ENCODE measurements around the gene HIVEP3. TPM values are rescaled to one million over a fixed set of nuclear protein-coding genes. Genes with fewer than 3 reads are reported as not detected.
A peak's percentile ranks its signal among the peaks of the same experiment; 100 is the strongest.

Gene HIVEP3
- total RNA-seq, 2 experiments from 2014 or later: 18.6 to 20.4 TPM

DNA sequence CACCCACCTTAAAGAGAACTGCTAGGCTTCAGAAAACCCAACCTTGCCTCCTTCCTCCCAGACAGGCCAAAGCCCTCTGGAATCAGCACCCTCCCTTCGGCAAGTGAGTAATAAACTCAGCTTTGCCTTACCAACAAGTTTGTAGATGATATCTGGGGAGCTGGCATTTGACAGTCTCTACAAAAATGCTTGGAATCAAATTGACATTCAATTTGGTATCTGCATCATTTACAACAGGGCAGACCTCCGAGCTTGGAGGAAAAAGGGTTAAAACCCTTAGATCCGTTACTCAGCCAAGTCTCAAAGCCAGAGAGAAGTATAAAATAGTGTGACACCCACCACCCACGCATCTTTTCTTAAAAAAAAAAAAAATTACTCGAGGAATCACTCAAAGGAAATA, 285.0 kb downstream of the HIVEP3 start:
- Mint-ChIP-seq H3K4me3 (no peak overlapping the region), H3K9me3 (no peaks in the 10 kb centered on the region), H3K36me3 (ENCODE audit: low read depth) (peaks cover 36% of the 10 kb centered on the region), H3K4me1 (ENCODE audit: low read depth) (peaks cover 75% of the 10 kb centered on the region), H3K27me3 (no peaks in the 10 kb centered on the region), H3K27ac (peak overlapping the region; percentile 38)
- ChIA-PET POLR2A (no interaction called here), CTCF (interaction anchor here (1.3 kb wide), 1 partner anchor 11 kb away, joined by 4 read pairs; no protein-coding TSS in a partner anchor)
- ATAC-seq: peak; percentile 43
- TF ChIP-seq, protein P1, sequence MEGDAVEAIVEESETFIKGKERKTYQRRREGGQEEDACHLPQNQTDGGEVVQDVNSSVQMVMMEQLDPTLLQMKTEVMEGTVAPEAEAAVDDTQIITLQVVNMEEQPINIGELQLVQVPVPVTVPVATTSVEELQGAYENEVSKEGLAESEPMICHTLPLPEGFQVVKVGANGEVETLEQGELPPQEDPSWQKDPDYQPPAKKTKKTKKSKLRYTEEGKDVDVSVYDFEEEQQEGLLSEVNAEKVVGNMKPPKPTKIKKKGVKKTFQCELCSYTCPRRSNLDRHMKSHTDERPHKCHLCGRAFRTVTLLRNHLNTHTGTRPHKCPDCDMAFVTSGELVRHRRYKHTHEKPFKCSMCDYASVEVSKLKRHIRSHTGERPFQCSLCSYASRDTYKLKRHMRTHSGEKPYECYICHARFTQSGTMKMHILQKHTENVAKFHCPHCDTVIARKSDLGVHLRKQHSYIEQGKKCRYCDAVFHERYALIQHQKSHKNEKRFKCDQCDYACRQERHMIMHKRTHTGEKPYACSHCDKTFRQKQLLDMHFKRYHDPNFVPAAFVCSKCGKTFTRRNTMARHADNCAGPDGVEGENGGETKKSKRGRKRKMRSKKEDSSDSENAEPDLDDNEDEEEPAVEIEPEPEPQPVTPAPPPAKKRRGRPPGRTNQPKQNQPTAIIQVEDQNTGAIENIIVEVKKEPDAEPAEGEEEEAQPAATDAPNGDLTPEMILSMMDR (IDR thresholded peaks at IDR 0.05): no peak
- intact Hi-C loops (cut with micrococcal nuclease): no loop called here
- DNase-seq: no peak

DNA sequence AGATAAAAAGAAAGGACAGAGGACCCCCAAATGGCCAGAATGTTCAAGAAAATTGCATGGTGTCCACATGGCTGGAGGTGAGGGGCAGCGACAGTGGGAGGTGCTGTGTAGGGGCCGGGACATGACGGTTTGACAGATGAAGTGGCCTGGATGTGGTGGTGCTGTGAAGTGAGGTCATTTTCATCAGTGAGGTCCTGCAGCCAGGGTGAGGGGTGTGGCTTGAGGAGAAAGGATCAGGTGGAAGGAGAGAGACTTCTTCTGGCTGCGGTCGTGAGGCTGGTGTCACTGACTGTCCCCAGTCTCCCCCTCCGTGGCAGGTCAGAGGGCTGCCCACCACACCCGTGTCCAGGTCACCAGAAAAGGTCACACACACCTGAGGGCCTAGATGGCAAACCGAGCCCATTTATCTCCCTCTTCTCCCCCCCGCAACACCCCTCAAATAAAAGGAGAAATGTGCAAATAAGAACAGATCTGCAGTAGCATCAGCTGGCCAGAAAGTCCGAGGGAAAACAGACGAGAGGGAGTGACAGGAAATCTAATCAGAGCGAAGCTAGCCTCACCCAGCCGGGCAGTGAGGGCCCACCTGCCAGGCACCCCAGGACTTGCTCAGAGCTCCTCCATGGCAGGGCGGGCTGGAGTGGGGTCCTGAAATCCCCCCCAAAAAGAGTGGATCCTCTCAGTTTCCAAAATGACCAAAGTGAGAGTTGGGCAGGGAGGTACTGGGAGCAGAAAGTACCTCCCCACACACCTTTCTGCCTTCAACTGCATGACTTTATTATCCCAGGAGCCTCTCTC, 285.7 kb downstream of the HIVEP3 start:
- DNase-seq: no peak
- intact Hi-C loops (cut with micrococcal nuclease): no loop called here
- H3K27me3 Mint-ChIP-seq: no peaks in the 10 kb centered on the region
- ChIA-PET CTCF (interaction anchor here (1.3 kb wide), 1 partner anchor 10 kb away, joined by 4 read pairs; no protein-coding TSS in a partner anchor), POLR2A (no interaction called here)
- peaks cover 74% of the 10 kb centered on the region for H3K4me1 Mint-ChIP-seq (ENCODE audit: low read depth)
- ATAC-seq: no peak
- no peaks in the 10 kb centered on the region for H3K9me3 Mint-ChIP-seq
- TF ChIP-seq, protein P1 (IDR thresholded peaks at IDR 0.05): no peak
- no peak overlapping the region for H3K4me3 Mint-ChIP-seq
- peaks cover 43% of the 10 kb centered on the region for H3K36me3 Mint-ChIP-seq (ENCODE audit: low read depth)
- peak overlapping the region; percentile 38 for H3K27ac Mint-ChIP-seq

DNA sequence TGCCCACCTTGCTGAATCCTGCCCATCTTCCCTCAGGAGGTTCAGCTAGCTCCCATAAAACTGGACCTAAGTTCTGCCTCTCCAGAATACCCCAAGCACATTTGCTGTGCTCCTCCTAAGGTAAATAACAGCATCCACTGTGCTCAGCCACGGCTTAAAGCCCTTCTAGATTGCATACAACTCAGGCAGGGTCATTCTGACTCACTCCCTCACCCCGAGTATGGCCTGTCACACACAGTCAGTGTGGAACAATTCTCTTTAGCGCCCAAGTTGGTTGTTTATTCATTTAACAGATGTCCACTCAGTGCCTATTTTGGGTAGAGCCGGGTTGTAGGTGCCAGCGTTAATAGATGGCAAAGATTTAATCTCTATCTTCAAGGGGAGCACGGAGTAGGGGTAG, 286.8 kb downstream of the HIVEP3 start:
- no peak for DNase-seq
- intact Hi-C loops (cut with micrococcal nuclease): no loop called here
- peaks cover 74% of the 10 kb centered on the region for H3K4me1 Mint-ChIP-seq (ENCODE audit: low read depth)
- ChIA-PET CTCF (no interaction called here), POLR2A (no interaction called here)
- ATAC-seq: no peak
- no peak overlapping the region for H3K27ac Mint-ChIP-seq
- TF ChIP-seq, protein P1 (IDR thresholded peaks at IDR 0.05): no peak
- H3K36me3 Mint-ChIP-seq (ENCODE audit: low read depth): peaks cover 43% of the 10 kb centered on the region
- no peaks in the 10 kb centered on the region for H3K9me3 Mint-ChIP-seq
- no peak overlapping the region for H3K4me3 Mint-ChIP-seq
- no peaks in the 10 kb centered on the region for H3K27me3 Mint-ChIP-seq

DNA sequence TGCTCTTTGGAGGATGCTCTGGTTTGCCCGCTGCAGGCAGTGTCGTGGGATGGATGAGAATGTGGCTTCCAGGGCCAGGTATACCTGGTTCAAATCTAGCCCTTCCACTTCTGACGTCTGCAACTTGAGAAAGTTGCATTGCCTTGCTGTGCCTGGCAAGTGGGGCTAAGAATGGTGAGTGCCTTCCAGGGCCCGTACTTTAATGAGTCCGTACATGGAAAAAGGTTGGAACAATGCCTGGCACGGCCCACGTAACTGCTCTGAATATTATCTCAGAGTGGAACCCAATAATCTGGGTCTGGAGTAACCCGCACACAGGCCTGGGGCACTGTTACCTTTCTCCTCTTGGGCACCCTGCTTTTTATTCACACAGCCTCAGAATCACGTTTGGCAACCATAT, 287.6 kb downstream of the HIVEP3 start:
- H3K4me1 Mint-ChIP-seq (ENCODE audit: low read depth): peaks cover 76% of the 10 kb centered on the region
- CTCF ChIA-PET: interaction anchor here (0.9 kb wide), 1 partner anchor 124 kb away, joined by 3 read pairs; no protein-coding TSS in a partner anchor

DNA sequence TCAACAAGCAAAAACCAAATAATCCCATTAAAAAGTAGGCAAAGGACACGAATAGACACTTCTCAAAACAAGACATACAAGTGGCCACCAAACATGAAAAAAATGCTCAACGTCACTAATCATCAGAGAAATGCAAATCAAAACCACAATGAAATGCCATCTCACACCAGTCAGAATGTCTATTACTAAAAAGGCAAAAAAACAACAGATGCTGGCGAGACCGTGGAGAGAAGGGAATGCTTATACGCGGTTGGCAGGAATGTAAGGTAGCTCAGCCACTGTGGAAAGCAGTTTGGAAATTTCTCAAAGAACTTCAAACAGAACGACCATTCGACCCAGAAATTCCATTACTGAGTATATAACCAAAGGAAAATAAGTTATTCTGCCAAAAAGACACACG, 289.2 kb downstream of the HIVEP3 start:
- CTCF ChIA-PET: no interaction called here
- Mint-ChIP-seq H3K36me3 (ENCODE audit: low read depth) (peaks cover 57% of the 10 kb centered on the region), H3K27ac (peak overlapping the region; percentile 7), H3K4me1 (ENCODE audit: low read depth) (peaks cover 73% of the 10 kb centered on the region), H3K9me3 (no peaks in the 10 kb centered on the region), H3K27me3 (no peaks in the 10 kb centered on the region), H3K4me3 (no peak overlapping the region)
- ATAC-seq (no peak), DNase-seq (no peak)
- TF ChIP-seq, protein P1 (IDR thresholded peaks at IDR 0.05): no peak
- intact Hi-C loops (cut with micrococcal nuclease): no loop called here
- POLR2A ChIA-PET: no interaction called here

More for the DNA sequence above, 287.6 kb downstream of the HIVEP3 start:
- Mint-ChIP-seq H3K27ac (no peak overlapping the region), H3K9me3 (no peaks in the 10 kb centered on the region), H3K27me3 (no peaks in the 10 kb centered on the region), H3K4me3 (no peak overlapping the region), H3K36me3 (ENCODE audit: low read depth) (peaks cover 50% of the 10 kb centered on the region)
- no peak for DNase-seq
- POLR2A ChIA-PET: no interaction called here
- ATAC-seq: no peak
- intact Hi-C loops (cut with micrococcal nuclease): no loop called here
- TF ChIP-seq, protein P1 (IDR thresholded peaks at IDR 0.05): no peak
